SK-N-MC (cell line): Measurements from ENCODE around the gene HERC2.

Source experiments
- DNase-seq: peaks from one replicate; pipeline ENCODE4 v3.0.0-alpha.2; 2011; ENCODE audit warnings: low read depth, low spot score
- H3K27ac ChIP-seq: fragments of 200-600 bp; sonication (generic); 2 replicates; pipeline ENCODE4 v1.5.1; 2016; ENCODE audit warnings: mixed run types
- H3K36me3 ChIP-seq: fragments of 200-600 bp; sonication (generic); 2 replicates; pipeline ENCODE4 v1.6.1; 2017; ENCODE audit warnings: antibody characterized with exemption, low read length, mixed read lengths; ENCODE audit not compliant: insufficient read depth
- H3K4me3 ChIP-seq: fragments of 200-600 bp; sonication (generic); 2 replicates; pipeline ENCODE4 v1.5.1; 2016
- H3K9ac ChIP-seq: fragments of 200-600 bp; sonication (generic); 2 replicates; pipeline ENCODE4 v1.8.0; 2017; ENCODE audit warnings: mixed run types, mixed read lengths; ENCODE audit not compliant: insufficient read length
- H3K9me3 ChIP-seq: fragments of 200-600 bp; sonication (generic); 2 replicates; pipeline ENCODE4 v1.6.1; 2017; ENCODE audit warnings: low read depth, mild to moderate bottlenecking, antibody characterized with exemption, low read length, moderate library complexity, mixed read lengths
- EZH2 ChIP-seq: fragments of 200-600 bp; sonication (generic); IDR thresholded peaks from one replicate; pipeline ENCODE4 v1.6.1; 2017; ENCODE audit warnings: antibody characterized with exemption
- FOXP2 ChIP-seq: optimal IDR thresholded peaks from 2 replicates; pipeline ENCODE3; 2011; ENCODE audit warnings: mild to moderate bottlenecking, moderate library complexity; ENCODE audit not compliant: insufficient read depth; ENCODE audit errors: extremely low read length, control extremely low read depth
- POLR2AphosphoS5 ChIP-seq: IDR thresholded peaks from 2 replicates; pipeline ENCODE4 v1.6.1; 2012; ENCODE audit warnings: mild to moderate bottlenecking, low read depth, low read length, borderline replicate concordance

Gene HERC2

GRCh38 chr15:28117432-28117990 lies 204.5 kb downstream of the HERC2 start:
- no peaks in the 10 kb centered on the region for H3K9me3 ChIP-seq
- TF ChIP-seq POLR2AphosphoS5 (no peak), FOXP2 (no peak), EZH2 (no peak)
- no peak overlapping the region for H3K4me3 ChIP-seq
- H3K9ac ChIP-seq = no peak overlapping the region
- peaks cover 32% of the 10 kb centered on the region for H3K36me3 ChIP-seq
- H3K27ac ChIP-seq = no peak overlapping the region
- DNase-seq = no peak

- TF ChIP-seq POLR2AphosphoS5 = no peak
- TF ChIP-seq EZH2 = no peak
- TF ChIP-seq FOXP2 = no peak
- no peak overlapping the region for H3K27ac ChIP-seq
- H3K9ac ChIP-seq = no peak overlapping the region
- no peak overlapping the region for H3K4me3 ChIP-seq
- DNase-seq = no peak
- peaks cover 36% of the 10 kb centered on the region for H3K36me3 ChIP-seq
- no peaks in the 10 kb centered on the region for H3K9me3 ChIP-seq
Observed at GRCh38 chr15:28116521-28117431, 205.2 kb downstream of the HERC2 start.

GRCh38 chr15:28115871-28116270 lies 206.1 kb downstream of the HERC2 start:
- no peaks in the 10 kb centered on the region for H3K9me3 ChIP-seq
- H3K4me3 ChIP-seq = no peak overlapping the region
- H3K9ac ChIP-seq = no peak overlapping the region
- TF ChIP-seq FOXP2 = no peak
- no peak for TF ChIP-seq EZH2
- no peak for TF ChIP-seq POLR2AphosphoS5
- H3K36me3 ChIP-seq = peaks cover 35% of the 10 kb centered on the region
- no peak overlapping the region for H3K27ac ChIP-seq
- no peak for DNase-seq

GRCh38 chr15:28114721-28115622 lies 207.0 kb downstream of the HERC2 start:
- no peak overlapping the region for H3K27ac ChIP-seq
- TF ChIP-seq EZH2 (no peak), FOXP2 (no peak), POLR2AphosphoS5 (no peak)
- H3K36me3 ChIP-seq = peaks cover 26% of the 10 kb centered on the region
- no peaks in the 10 kb centered on the region for H3K9me3 ChIP-seq
- no peak overlapping the region for H3K4me3 ChIP-seq
- DNase-seq = no peak
- no peak overlapping the region for H3K9ac ChIP-seq

GRCh38 chr15:28114114-28114455 lies 207.9 kb downstream of the HERC2 start:
- no peak for DNase-seq
- no peak for TF ChIP-seq POLR2AphosphoS5
- no peak for TF ChIP-seq EZH2
- no peak for TF ChIP-seq FOXP2
- Histone ChIP-seq H3K27ac (no peak overlapping the region), H3K9me3 (no peaks in the 10 kb centered on the region), H3K9ac (no peak overlapping the region), H3K4me3 (no peak overlapping the region), H3K36me3 (peaks cover 24% of the 10 kb centered on the region)

GRCh38 chr15:28113394-28114113 lies 208.4 kb downstream of the HERC2 start:
- Histone ChIP-seq H3K9me3 (no peaks in the 10 kb centered on the region), H3K27ac (no peak overlapping the region), H3K9ac (no peak overlapping the region), H3K4me3 (no peak overlapping the region), H3K36me3 (peaks cover 24% of the 10 kb centered on the region)
- TF ChIP-seq FOXP2 = no peak
- no peak for TF ChIP-seq POLR2AphosphoS5
- no peak for TF ChIP-seq EZH2
- no peak for DNase-seq

GRCh38 chr15:28112962-28113361 lies 209.0 kb downstream of the HERC2 start:
- no peak overlapping the region for H3K27ac ChIP-seq
- DNase-seq = no peak
- H3K4me3 ChIP-seq = no peak overlapping the region
- no peaks in the 10 kb centered on the region for H3K9me3 ChIP-seq
- no peak overlapping the region for H3K9ac ChIP-seq
- peaks cover 24% of the 10 kb centered on the region for H3K36me3 ChIP-seq
- TF ChIP-seq POLR2AphosphoS5 = no peak
- no peak for TF ChIP-seq EZH2
- no peak for TF ChIP-seq FOXP2
